Measurements from ENCODE around the gene MTCH2.

GRCh38 chr11:47595967-47596366 lies 46.4 kb downstream of the MTCH2 start:
- TF ChIP-seq TAF1 (IDR thresholded peaks at IDR 0.05; ENCODE audit: borderline replicate concordance, low read depth, low read length) (no peak), POLR2A (IDR thresholded peaks at IDR 0.05; ENCODE audit: low read depth, low read length) (no peak), POLR2AphosphoS5 (IDR thresholded peaks at IDR 0.05; ENCODE audit: low read depth, low read length) (no peak)

Measured in GM12892 (cell line).